ENCODE results near the gene NQO2. TPM values are rescaled to one million over a fixed set of nuclear protein-coding genes. Genes with fewer than 3 reads are reported as not detected.
A peak's percentile ranks its signal among the peaks of the same experiment; 100 is the strongest.
"Not testable (repeated sequence)": the region's sequence is repeated elsewhere in the genome, so short reads cannot be mapped to it uniquely, and the experiment has no call there.

Gene NQO2
- total RNA-seq, 4 donors from 2014 or later: 15.8 to 32.8 (median 27.2) TPM

DNA sequence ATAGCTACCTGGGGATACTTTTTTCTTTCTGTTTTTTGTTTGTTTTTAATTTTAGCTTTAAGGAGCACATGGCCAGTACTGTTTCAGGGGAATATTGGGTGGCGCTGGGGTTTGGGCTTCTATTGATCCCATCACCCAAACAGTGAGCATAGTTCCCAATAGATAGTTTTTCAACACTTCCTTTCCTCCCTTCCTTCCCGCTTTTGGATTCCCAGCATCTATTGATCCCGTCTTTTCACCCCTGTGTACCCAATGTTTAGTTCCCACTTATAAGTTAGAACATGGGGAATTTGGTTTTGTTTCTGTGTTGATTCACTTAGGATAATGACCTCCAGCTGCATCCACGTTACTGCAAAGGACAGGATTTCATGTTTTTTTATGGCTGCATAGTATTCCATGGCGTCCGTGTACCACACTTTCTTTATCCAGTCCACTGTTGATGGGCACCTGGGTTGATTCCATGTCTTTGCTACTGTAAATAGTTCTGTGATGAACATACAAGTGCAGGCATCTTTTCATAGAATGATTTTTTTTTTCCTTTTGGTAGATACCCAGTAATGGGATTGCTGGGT, 20.1 kb downstream of the NQO2 start:
- 94 to 100% methylated on average over 3 to 6 of the region's 6 CpGs for WGBS, 2 donors (ENCODE audit: low coverage in 1 of 2)
- Histone ChIP-seq H3K27ac (no peak overlapping the region), H3K27me3 (no peaks in the 10 kb centered on the region), H3K9me3 (no peaks in the 10 kb centered on the region), H3K4me3 (no peak overlapping the region), H3K4me1 (peaks cover 0 to 32% (median 9%) of the 10 kb centered on the region in 3 donors), H3K36me3 (peaks cover 0 to 55% of the 10 kb centered on the region in 2 donors)
- no peak for ATAC-seq
- TF ChIP-seq, protein P1, sequence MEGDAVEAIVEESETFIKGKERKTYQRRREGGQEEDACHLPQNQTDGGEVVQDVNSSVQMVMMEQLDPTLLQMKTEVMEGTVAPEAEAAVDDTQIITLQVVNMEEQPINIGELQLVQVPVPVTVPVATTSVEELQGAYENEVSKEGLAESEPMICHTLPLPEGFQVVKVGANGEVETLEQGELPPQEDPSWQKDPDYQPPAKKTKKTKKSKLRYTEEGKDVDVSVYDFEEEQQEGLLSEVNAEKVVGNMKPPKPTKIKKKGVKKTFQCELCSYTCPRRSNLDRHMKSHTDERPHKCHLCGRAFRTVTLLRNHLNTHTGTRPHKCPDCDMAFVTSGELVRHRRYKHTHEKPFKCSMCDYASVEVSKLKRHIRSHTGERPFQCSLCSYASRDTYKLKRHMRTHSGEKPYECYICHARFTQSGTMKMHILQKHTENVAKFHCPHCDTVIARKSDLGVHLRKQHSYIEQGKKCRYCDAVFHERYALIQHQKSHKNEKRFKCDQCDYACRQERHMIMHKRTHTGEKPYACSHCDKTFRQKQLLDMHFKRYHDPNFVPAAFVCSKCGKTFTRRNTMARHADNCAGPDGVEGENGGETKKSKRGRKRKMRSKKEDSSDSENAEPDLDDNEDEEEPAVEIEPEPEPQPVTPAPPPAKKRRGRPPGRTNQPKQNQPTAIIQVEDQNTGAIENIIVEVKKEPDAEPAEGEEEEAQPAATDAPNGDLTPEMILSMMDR (IDR thresholded peaks at IDR 0.05): no peak
- no peak for TF ChIP-seq EP300 (IDR thresholded peaks at IDR 0.05)
- no peak for TF ChIP-seq POLR2A (IDR thresholded peaks at IDR 0.05)

DNA sequence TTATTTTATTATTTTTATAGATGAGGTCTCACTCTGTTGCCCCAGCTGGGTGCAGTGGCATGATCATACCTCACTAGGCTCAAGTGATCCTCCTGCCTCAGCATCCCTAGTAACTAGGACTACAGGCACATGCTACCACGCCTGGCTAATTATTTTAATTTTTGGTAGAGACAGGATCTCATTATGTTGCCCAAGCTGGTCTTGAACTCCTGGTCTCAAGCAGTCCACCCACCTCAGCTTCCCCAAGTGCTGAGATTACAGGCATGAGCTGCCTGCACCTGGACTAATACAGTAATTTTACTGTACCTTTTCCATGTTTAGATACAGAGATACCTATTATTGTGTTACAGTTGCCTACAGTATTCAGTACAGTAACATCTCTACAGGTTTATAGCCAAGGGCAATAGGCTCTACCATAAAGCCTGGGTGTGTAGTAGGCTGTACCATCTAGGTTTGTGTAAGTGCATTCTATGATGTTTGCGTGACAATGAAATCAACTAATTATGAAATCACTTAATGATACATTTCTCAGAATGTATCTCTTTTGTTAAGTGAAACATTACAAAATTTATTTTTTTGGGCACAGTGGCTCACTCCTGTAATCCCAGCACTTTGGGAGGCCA, 21.4 kb downstream of the NQO2 start:
- H3K9me3 ChIP-seq, ATAC-seq, H3K4me3 ChIP-seq, H3K27ac ChIP-seq, H3K27me3 ChIP-seq: not testable (repeated sequence)
- 96 to 100% methylated on average over 1 to 2 of the region's 2 CpGs for WGBS, 2 donors (ENCODE audit: low coverage in 1 of 2)
- H3K4me1 ChIP-seq: peaks cover 0 to 43% (median 9%) of the 10 kb centered on the region in 3 donors
- peaks cover 0 to 43% of the 10 kb centered on the region in 2 donors for H3K36me3 ChIP-seq

DNA sequence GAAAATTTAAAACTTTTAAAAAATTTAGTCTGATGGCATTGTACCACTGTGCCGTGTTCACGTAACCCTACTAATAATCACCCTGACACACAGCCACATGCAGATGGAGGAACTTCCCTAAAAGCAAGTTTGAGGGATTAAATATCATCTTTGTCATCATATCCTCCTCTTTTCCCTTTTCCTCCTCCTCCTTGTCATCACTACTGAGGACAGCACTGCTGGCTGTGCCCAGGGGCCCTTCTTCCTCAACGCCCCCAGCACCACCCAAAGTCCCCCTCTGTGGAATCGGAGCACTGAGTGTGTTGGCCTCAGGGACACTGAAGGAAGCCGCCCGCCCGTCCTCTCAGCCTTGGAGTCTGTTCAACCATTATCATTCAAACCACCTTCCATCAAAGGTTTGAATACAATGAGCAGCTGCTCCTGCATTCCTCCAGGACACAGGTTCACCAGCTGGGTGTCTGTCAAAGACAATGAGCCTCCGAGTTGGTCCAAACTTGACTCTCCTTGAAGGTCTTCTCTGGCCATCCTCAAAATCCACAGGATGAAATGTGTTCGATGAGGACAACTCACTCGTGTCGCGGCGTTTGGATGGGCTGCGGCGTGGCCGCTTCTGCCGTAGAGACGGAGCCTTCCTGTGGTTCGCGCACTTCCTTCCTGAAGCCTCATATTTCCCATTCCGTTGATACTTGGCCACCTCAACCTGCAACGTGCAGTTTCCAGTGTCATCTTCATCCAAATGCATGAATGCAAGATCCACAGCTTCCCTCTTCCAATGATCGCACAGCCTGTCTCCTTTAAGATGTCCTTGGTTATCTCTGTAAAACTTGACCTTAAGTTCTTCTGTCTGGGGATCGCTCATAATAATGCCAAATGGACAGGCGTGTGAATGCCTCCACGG, 23.3 kb downstream of the NQO2 start:
- H3K4me1 ChIP-seq: peaks cover 0 to 43% (median 9%) of the 10 kb centered on the region in 3 donors
- peaks cover 0 to 23% of the 10 kb centered on the region in 2 donors for H3K36me3 ChIP-seq
- peak overlapping the region; percentile 28 to 57 for H3K4me3 ChIP-seq
- 57 to 69% methylated on average over 12 to 22 of the region's 26 CpGs for WGBS, 2 donors (ENCODE audit: low coverage in 1 of 2)
- TF ChIP-seq EP300 (IDR thresholded peaks at IDR 0.05): no peak
- TF ChIP-seq POLR2AphosphoS5 (IDR thresholded peaks at IDR 0.05): no peak
- TF ChIP-seq, protein P1 (IDR thresholded peaks at IDR 0.05): no peak
- no peaks in the 10 kb centered on the region for H3K9me3 ChIP-seq
- H3K27ac ChIP-seq: peak overlapping the region; percentile 41 to 88 (median 84)
- ATAC-seq: peak; percentile 0
- no peaks in the 10 kb centered on the region for H3K27me3 ChIP-seq

DNA sequence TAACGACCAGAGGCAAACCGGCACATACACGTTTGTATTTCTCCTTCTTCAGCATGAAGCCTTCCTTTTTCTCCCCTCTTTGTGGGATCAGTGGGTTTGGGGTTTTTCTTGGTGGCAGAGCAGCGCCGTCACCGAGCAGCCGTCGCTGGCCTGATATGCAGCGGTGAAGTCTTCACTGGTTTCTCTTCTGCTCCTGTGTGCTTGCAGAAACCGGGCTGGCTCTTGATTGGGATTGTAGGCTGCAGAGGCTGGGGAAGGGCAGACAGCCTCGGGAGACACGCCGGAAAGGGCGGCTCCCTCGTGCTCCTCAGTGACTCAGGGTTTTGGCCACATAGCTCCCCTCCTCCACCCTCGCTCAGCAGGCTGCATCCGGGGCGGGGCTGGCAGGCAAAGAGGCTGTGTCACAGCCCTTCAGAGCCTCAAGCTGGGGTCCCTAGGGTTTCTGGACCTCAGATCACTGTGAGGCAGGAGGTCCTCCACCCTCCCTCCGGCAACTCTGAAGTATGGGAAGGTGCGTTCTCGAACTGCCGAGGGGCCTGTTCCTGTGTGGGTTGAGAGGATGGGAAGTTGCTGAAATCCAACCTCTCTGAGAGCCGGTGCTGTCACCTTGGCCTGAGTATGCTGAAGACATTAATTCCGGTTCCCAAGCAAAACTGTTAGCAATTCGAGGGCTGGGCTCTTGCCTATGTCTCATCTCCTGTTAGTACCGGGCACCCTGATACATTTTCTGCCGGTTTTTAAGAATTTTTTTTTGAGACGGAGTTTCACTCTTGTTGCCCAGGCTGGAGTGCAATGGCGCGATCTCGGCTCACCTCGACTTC, 24.2 kb downstream of the NQO2 start:
- H3K4me3 ChIP-seq: peak overlapping the region; percentile 28 to 57
- H3K36me3 ChIP-seq: peaks cover 0 to 18% of the 10 kb centered on the region in 2 donors
- peak overlapping the region; percentile 64 to 88 (median 84) for H3K27ac ChIP-seq
- peak; percentile 96 for ATAC-seq
- H3K27me3 ChIP-seq: no peaks in the 10 kb centered on the region
- H3K9me3 ChIP-seq: no peaks in the 10 kb centered on the region
- WGBS, 2 donors (ENCODE audit: low coverage in 1 of 2): 23 to 54% methylated on average over 5 to 13 of the region's 32 CpGs
- peaks cover 0 to 43% (median 9%) of the 10 kb centered on the region in 3 donors for H3K4me1 ChIP-seq
- TF ChIP-seq, protein P1 (IDR thresholded peaks at IDR 0.05): no peak
- no peak for TF ChIP-seq EP300 (IDR thresholded peaks at IDR 0.05)
- TF ChIP-seq POLR2A (IDR thresholded peaks at IDR 0.05): peak; percentile 52 to 63
- TF ChIP-seq POLR2AphosphoS5 (IDR thresholded peaks at IDR 0.05): peak; percentile 77
